EL (cell line): Measurements from ENCODE around the gene PTPRA.

Experiments used
- DNase-seq: peaks from one replicate; pipeline ENCODE4 v3.0.0-alpha.2; 2016

PTPRA gene

GRCh38 chr20:3081641-3082040, 208.4 kb downstream of the PTPRA start:
- no peak for DNase-seq

- no peak for DNase-seq
Measured at GRCh38 chr20:3082306-3082951, 209.1 kb downstream of the PTPRA start.

GRCh38 chr20:3082955-3083952, 210.0 kb downstream of the PTPRA start:
- no peak for DNase-seq

GRCh38 chr20:3084283-3084985, 211.2 kb downstream of the PTPRA start, which contains the start of gene AVP:
Gene AVP, minus strand, starts transcription at chr20:3084724. Its CDS starts 50 bp downstream, at chr20:3084674.
- no peak for DNase-seq

- no peak for DNase-seq
Measured at GRCh38 chr20:3084986-3085360, 211.7 kb downstream of the PTPRA start.

- DNase-seq = no peak
Measured at GRCh38 chr20:3085571-3086072, 212.3 kb downstream of the PTPRA start.

GRCh38 chr20:3088031-3088430, 214.8 kb downstream of the PTPRA start:
- DNase-seq = no peak
